ENCODE results near the gene RBM33.

GRCh38 chr7:155738104-155738503, 93.6 kb downstream of the RBM33 start:
- no peak for TF ChIP-seq ZBTB7A (IDR thresholded peaks at IDR 0.05; ENCODE audit: borderline replicate concordance, control insufficient read depth, low read depth, low read length)
- TF ChIP-seq RCOR1 (IDR thresholded peaks at IDR 0.05; ENCODE audit: borderline replicate concordance in 1 of 2, low read depth in 2 of 2, low read length in 2 of 2), result no peak
- TF ChIP-seq SAFB2 (IDR thresholded peaks at IDR 0.05; ENCODE audit: borderline replicate concordance, low read depth, low read length, severe bottlenecking), result no peak
- TF ChIP-seq ARID2 (IDR thresholded peaks at IDR 0.05), result no peak
- TF ChIP-seq KDM5B (IDR thresholded peaks at IDR 0.05; ENCODE audit: insufficient replicate concordance, low read depth, low read length), result no peak
- TF ChIP-seq NRF1 (conservative IDR thresholded peaks at IDR 0.05 in 1 of 2, IDR thresholded peaks at IDR 0.05 in 1 of 2), result no peak
- TF ChIP-seq, protein P1, sequence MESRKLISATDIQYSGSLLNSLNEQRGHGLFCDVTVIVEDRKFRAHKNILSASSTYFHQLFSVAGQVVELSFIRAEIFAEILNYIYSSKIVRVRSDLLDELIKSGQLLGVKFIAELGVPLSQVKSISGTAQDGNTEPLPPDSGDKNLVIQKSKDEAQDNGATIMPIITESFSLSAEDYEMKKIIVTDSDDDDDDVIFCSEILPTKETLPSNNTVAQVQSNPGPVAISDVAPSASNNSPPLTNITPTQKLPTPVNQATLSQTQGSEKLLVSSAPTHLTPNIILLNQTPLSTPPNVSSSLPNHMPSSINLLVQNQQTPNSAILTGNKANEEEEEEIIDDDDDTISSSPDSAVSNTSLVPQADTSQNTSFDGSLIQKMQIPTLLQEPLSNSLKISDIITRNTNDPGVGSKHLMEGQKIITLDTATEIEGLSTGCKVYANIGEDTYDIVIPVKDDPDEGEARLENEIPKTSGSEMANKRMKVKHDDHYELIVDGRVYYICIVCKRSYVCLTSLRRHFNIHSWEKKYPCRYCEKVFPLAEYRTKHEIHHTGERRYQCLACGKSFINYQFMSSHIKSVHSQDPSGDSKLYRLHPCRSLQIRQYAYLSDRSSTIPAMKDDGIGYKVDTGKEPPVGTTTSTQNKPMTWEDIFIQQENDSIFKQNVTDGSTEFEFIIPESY (CRISPR knock-in tag; IDR thresholded peaks at IDR 0.05), result no peak
- TF ChIP-seq CTCF (IDR thresholded peaks at IDR 0.05 in 2 of 3, conservative IDR thresholded peaks at IDR 0.05 in 1 of 3; ENCODE audit: insufficient read depth in 2 of 3, low read depth in 1 of 3, low read length in 3 of 3), result no peak
- no peak for TF ChIP-seq GABPA (tag; conservative IDR thresholded peaks at IDR 0.05; ENCODE audit: low read depth)
- TF ChIP-seq KDM4B (IDR thresholded peaks at IDR 0.05; ENCODE audit: borderline replicate concordance in 2 of 2, low read depth in 1 of 2), result no peak
- TF ChIP-seq BRCA1 (IDR thresholded peaks at IDR 0.05), result no peak
- no peak for TF ChIP-seq BRCA1 (CRISPR knock-in tag; IDR thresholded peaks at IDR 0.05)
- no peak for TF ChIP-seq ESRRA (IDR thresholded peaks at IDR 0.05; ENCODE audit: borderline replicate concordance, low read depth)

Measured in K562 (cell line).